Tibial nerve (tissue), 4 donors: ENCODE measurements around the gene UBAP1L. TPM values are rescaled to one million over a fixed set of nuclear protein-coding genes. Genes with fewer than 3 reads are reported as not detected.

Source experiments
- DNase-seq, 2 donors: peaks; one replicate each; pipeline ENCODE4 v3.0.0-alpha.2; 2019; ENCODE audit warnings: low spot score in 2 of 2
- H3K27ac ChIP-seq, 4 donors: fragments of 200-600 bp; sonication (generic) in 3 of 4; one replicate each; pipeline ENCODE4 v1.5.1; 2017 to 2019; ENCODE audit warnings: mild to moderate bottlenecking in 1 of 4
- H3K27me3 ChIP-seq, 2 donors: fragments of 200-600 bp; sonication (generic) in 1 of 2; one replicate each; pipeline versions ENCODE4 v1.5.1 to v1.6.0; 2017 to 2019
- H3K36me3 ChIP-seq, 3 donors: fragments of 200-600 bp; sonication (generic); one replicate each; pipeline ENCODE4 v1.5.1; 2018 to 2019
- H3K4me1 ChIP-seq, 4 donors: fragments of 200-600 bp; sonication (generic) in 3 of 4; one replicate each; pipeline ENCODE4 v1.5.1; 2017 to 2019
- H3K4me3 ChIP-seq, 4 donors: fragments of 200-600 bp; sonication (generic) in 3 of 4; one replicate each; pipeline ENCODE4 v1.5.1; 2017 to 2019; ENCODE audit warnings: mild to moderate bottlenecking in 1 of 4, moderate library complexity in 1 of 4
- H3K9me3 ChIP-seq, 4 donors: fragments of 200-600 bp; sonication (generic) in 3 of 4; one replicate each; pipeline ENCODE4 v1.5.1; 2017 to 2019
- CTCF ChIP-seq, 5 experiments: fragments of 200-600 bp in 3 of 5; fragments of 450-650 bp in 2 of 5; sonication (generic) in 3 of 5; IDR thresholded peaks; one replicate each; pipeline ENCODE4 v1.5.1; 2016 to 2019; ENCODE audit warnings: antibody characterized with exemption in 5 of 5, mild to moderate bottlenecking in 3 of 5, moderate library complexity in 2 of 5
- EP300 ChIP-seq, 2 donors: sonication (generic); formaldehyde crosslinking; IDR thresholded peaks; one replicate each; pipeline ENCODE4 v1.6.1; 2017; ENCODE audit warnings: antibody characterized with exemption in 2 of 2, mild to moderate bottlenecking in 1 of 2
- POLR2A ChIP-seq, 2 donors: fragments of 450-650 bp; IDR thresholded peaks; one replicate each; pipeline ENCODE4 v1.6.1; 2017; ENCODE audit warnings: antibody characterized with exemption in 2 of 2, mild to moderate bottlenecking in 2 of 2, moderate library complexity in 2 of 2
- WGBS, 2 donors: methylation state at CpG; one replicate each; pipeline ENCODE4 v1.1.5; 2018; 5-methylcytosine and 5-hydroxymethylcytosine counted together
- total RNA-seq, 4 donors: library from RNA; depleted of rRNA; stranded (reverse); fragments of >200 nt; gene quantifications; one replicate each; pipeline ENCODE4 v1.1.0, GENCODE V29; 2016

The UBAP1L gene
- total RNA-seq, 4 donors from 2014 or later = 8.4 to 16.7 (median 14.0) TPM

DNA sequence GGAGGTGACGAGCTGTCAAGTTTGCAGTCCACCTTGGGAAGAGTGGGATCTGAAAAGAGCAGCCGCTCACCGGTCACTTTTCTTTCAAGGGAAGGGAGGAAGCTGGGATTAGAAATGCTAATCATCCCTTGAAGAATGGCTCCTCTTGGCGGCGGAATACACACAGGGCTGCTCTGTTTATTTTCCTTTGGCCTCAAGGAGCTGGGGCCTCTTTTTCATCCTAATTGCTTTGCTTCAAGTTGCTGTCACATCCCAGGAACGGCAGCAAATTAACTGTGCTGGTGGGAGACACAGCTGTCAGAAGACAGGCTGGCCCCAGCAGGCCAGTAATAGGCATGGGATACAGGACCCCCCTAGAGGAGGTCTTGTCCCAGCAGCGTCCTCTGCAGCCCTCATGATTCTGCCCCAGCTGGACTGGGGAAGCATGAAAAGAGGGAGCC lies 31.7 kb downstream of the UBAP1L start:
- H3K27me3 ChIP-seq = no peaks in the 10 kb centered on the region
- no peaks in the 10 kb centered on the region for H3K36me3 ChIP-seq
- H3K4me1 ChIP-seq = peaks cover 0 to 69% (median 30%) of the 10 kb centered on the region in 4 donors
- H3K4me3 ChIP-seq = no peak overlapping the region
- DNase-seq = no peak
- WGBS, 2 donors = 35 to 38% methylated on average over 7 of the region's 7 CpGs
- no peak for TF ChIP-seq POLR2A (IDR thresholded peaks at IDR 0.05)
- TF ChIP-seq CTCF (IDR thresholded peaks at IDR 0.05) = peak in 4 of 5 experiments; percentile 37 to 69 (median 46)
- H3K9me3 ChIP-seq = no peaks in the 10 kb centered on the region
- peak overlapping the region in 3 of 4 donors; percentile 48 to 84 (median 53) for H3K27ac ChIP-seq

DNA sequence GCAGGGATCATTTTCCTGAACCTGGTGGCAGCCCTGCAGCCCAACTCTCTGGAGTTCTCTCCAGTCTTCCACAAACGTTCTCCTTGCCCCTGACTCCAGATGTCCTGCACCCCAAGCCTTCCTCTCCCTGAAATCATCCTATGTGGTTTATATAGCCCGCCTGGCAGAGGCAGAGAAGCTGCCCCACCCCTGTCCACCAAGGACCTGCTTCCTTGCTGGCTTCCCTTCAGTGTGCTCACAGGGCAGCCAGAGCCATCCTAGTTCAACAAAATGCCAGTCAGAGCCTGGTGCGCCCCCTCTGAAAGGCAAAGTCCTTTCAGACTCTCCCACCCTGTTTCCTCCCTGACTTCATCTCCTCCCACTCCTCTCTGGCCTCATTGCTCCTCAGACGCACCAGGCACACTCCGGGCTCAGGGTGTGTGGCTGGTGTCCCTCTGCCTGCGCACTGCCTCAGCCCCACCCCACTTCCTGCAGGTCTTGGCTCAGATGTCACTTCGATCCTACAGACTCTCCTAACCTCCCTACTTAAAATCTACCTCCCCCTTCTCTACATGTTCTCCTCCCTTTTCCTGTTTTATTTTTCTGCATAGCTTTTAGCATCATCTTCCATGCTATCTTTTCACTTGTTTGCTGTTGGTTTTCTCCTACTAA lies 32.6 kb downstream of the UBAP1L start:
- H3K27ac ChIP-seq = peak overlapping the region in 3 of 4 donors; percentile 48 to 84 (median 53)
- H3K9me3 ChIP-seq = no peaks in the 10 kb centered on the region
- no peak overlapping the region for H3K4me3 ChIP-seq
- peaks cover 0 to under 1% of the 10 kb centered on the region in 2 donors for H3K27me3 ChIP-seq
- H3K36me3 ChIP-seq = no peaks in the 10 kb centered on the region
- 19 to 22% methylated on average over 7 of the region's 7 CpGs for WGBS, 2 donors
- no peak for DNase-seq
- peaks cover 0 to 67% (median 28%) of the 10 kb centered on the region in 4 donors for H3K4me1 ChIP-seq
- no peak for TF ChIP-seq CTCF (IDR thresholded peaks at IDR 0.05)
- no peak for TF ChIP-seq POLR2A (IDR thresholded peaks at IDR 0.05)
- TF ChIP-seq EP300 (IDR thresholded peaks at IDR 0.05) = no peak

GRCh38 chr15:65081758-65082157 lies 33.2 kb downstream of the UBAP1L start:
- no peaks in the 10 kb centered on the region for H3K36me3 ChIP-seq
- no peak for DNase-seq
- H3K9me3 ChIP-seq = no peaks in the 10 kb centered on the region
- H3K27ac ChIP-seq = peak overlapping the region in 2 of 4 donors; percentile 53 to 84
- H3K4me3 ChIP-seq = no peak overlapping the region
- TF ChIP-seq EP300 (IDR thresholded peaks at IDR 0.05) (no peak), CTCF (IDR thresholded peaks at IDR 0.05) (no peak), POLR2A (IDR thresholded peaks at IDR 0.05) (no peak)
- peaks cover 0 to 60% (median 28%) of the 10 kb centered on the region in 4 donors for H3K4me1 ChIP-seq
- WGBS, 2 donors = 55 to 65% methylated on average over 5 of the region's 5 CpGs
- H3K27me3 ChIP-seq = peaks cover 0 to 3% of the 10 kb centered on the region in 2 donors

- Histone ChIP-seq H3K4me1 (peaks cover 0 to 57% (median 28%) of the 10 kb centered on the region in 4 donors), H3K4me3 (no peak overlapping the region), H3K36me3 (no peaks in the 10 kb centered on the region), H3K27me3 (peaks cover 0 to 3% of the 10 kb centered on the region in 2 donors), H3K9me3 (no peaks in the 10 kb centered on the region), H3K27ac (peak overlapping the region in 2 of 4 donors; percentile 53 to 84)
- no peak for DNase-seq
- TF ChIP-seq CTCF (IDR thresholded peaks at IDR 0.05) (no peak), POLR2A (IDR thresholded peaks at IDR 0.05) (no peak), EP300 (IDR thresholded peaks at IDR 0.05) (no peak)
- WGBS, 2 donors = 36 to 39% methylated on average over 6 of the region's 6 CpGs
These were observed 33.7 kb downstream of the UBAP1L start for GRCh38 chr15:65081270-65081669.

- Histone ChIP-seq H3K9me3 (no peaks in the 10 kb centered on the region), H3K27ac (no peak overlapping the region), H3K4me1 (peaks cover 0 to 41% (median 21%) of the 10 kb centered on the region in 4 donors), H3K27me3 (peaks cover 0 to 3% of the 10 kb centered on the region in 2 donors), H3K36me3 (no peaks in the 10 kb centered on the region), H3K4me3 (no peak overlapping the region)
- TF ChIP-seq POLR2A (IDR thresholded peaks at IDR 0.05) (no peak), CTCF (IDR thresholded peaks at IDR 0.05) (no peak), EP300 (IDR thresholded peaks at IDR 0.05) (no peak)
- DNase-seq = no peak
- 88 to 90% methylated on average over 5 of the region's 5 CpGs for WGBS, 2 donors
These were observed 35.4 kb downstream of the UBAP1L start for GRCh38 chr15:65079580-65079979.
